Fibroblast of lung (primary cell): ENCODE data around the gene CNIH1. TPM values are rescaled to one million over a fixed set of nuclear protein-coding genes. Genes with fewer than 3 reads are reported as not detected.
"Not testable (repeated sequence)": the region's sequence is repeated elsewhere in the genome, so short reads cannot be mapped to it uniquely, and the experiment has no call there.

ENCODE experiments used
- DNase-seq, 2 donors: peaks; one replicate each; pipeline versions ENCODE4 v3.0.0 to v3.0.0-alpha.2; 2010; ENCODE audit warnings: low read depth in 2 of 2
- H2AFZ ChIP-seq: 2 replicates; pipeline ENCODE4 v1.5.1; 2012; ENCODE audit warnings: low read length, control low read depth, inconsistent platforms
- H3K27ac ChIP-seq: 2 replicates; pipeline ENCODE4 v1.5.1; 2011; ENCODE audit warnings: low read length, control low read depth; ENCODE audit not compliant: insufficient read depth
- H3K27me3 ChIP-seq: 2 replicates; pipeline ENCODE4 v1.5.1; 2011; ENCODE audit warnings: mild to moderate bottlenecking, low read length; ENCODE audit not compliant: control insufficient read depth, insufficient read depth
- H3K36me3 ChIP-seq: 2 replicates; pipeline ENCODE4 v1.5.1; 2011; ENCODE audit warnings: low read length; ENCODE audit not compliant: control insufficient read depth, insufficient read depth
- H3K4me1 ChIP-seq: 2 replicates; pipeline ENCODE4 v1.5.1; 2011; ENCODE audit warnings: low read length; ENCODE audit not compliant: control insufficient read depth, insufficient read depth; ENCODE audit errors: extremely low read depth
- H3K4me2 ChIP-seq: 2 replicates; pipeline ENCODE4 v1.5.1; 2011; ENCODE audit warnings: low read length, control low read depth; ENCODE audit not compliant: insufficient read depth; ENCODE audit errors: extremely low read depth
- H3K4me3 ChIP-seq, 4 experiments: fragments of 200-600 bp in 1 of 4; sonication (generic) in 1 of 4; replicated peaks in 1 of 4; 2 replicates each; pipeline ENCODE4 v1.5.1; 2011 to 2016; ENCODE audit warnings: low read length in 4 of 4, low read depth in 3 of 4, mild to moderate bottlenecking in 3 of 4, control low read depth in 2 of 4, inconsistent platforms in 1 of 4, mixed read lengths in 1 of 4; ENCODE audit not compliant: insufficient read depth in 1 of 4; ENCODE audit errors: control extremely low read depth in 1 of 4
- H3K79me2 ChIP-seq: 2 replicates; pipeline ENCODE4 v1.5.1; 2012; ENCODE audit warnings: mild to moderate bottlenecking, low read length, inconsistent platforms; ENCODE audit not compliant: control insufficient read depth, insufficient read depth
- H3K9ac ChIP-seq: 2 replicates; pipeline ENCODE4 v1.5.1; 2011; ENCODE audit warnings: mild to moderate bottlenecking, low read length, control low read depth; ENCODE audit not compliant: insufficient read depth
- H3K9me3 ChIP-seq: 2 replicates; pipeline ENCODE4 v1.5.1; 2012; ENCODE audit warnings: low read depth, low read length; ENCODE audit not compliant: control insufficient read depth, insufficient read depth
- H4K20me1 ChIP-seq: 2 replicates; pipeline ENCODE4 v1.5.1; 2011; ENCODE audit warnings: low read length; ENCODE audit not compliant: control insufficient read depth, insufficient read depth; ENCODE audit errors: extremely low read depth
- CTCF ChIP-seq, 2 donors: IDR thresholded peaks in 1 of 2; conservative IDR thresholded peaks in 1 of 2; 1 replicate in 1 of 2; 2 replicates in 1 of 2; pipeline ENCODE4 v1.5.1; 2011 to 2012; ENCODE audit warnings: low read length in 2 of 2, control low read depth in 1 of 2, inconsistent platforms in 1 of 2, low read depth in 1 of 2, mild to moderate bottlenecking in 1 of 2
- EZH2 ChIP-seq: IDR thresholded peaks from 2 replicates; pipeline ENCODE4 v1.5.1; 2012; ENCODE audit warnings: low read length, control low read depth, mild to moderate bottlenecking; ENCODE audit errors: missing control alignments
- polyA plus RNA-seq, 2 donors: library from polyadenylated mRNA; depleted of rRNA in 1 of 2; stranded (reverse) in 1 of 2; unstranded in 1 of 2; fragments of >200 nt; gene quantifications; 2 replicates each; pipeline ENCODE4 v1.2.1, GENCODE V29; 2011 to 2012; ENCODE audit warnings: missing spikeins in 1 of 2
- total RNA-seq: library from RNA; depleted of rRNA; stranded (reverse); fragments of >200 nt; gene quantifications from 2 replicates; pipeline ENCODE4 v1.2.1, GENCODE V29; 2014

CNIH1 gene
- total and polyA plus RNA-seq, 2 donors (not counting 1 experiment from before 2014, with no cell fraction given): 109 to 301 TPM

- Histone ChIP-seq H3K27ac (peak overlapping the region; percentile 81), H4K20me1 (no peaks in the 10 kb centered on the region), H3K4me1 (peaks cover 4% of the 10 kb centered on the region), H3K9me3 (no peaks in the 10 kb centered on the region), H3K4me2 (peak overlapping the region; percentile 61), H3K27me3 (no peaks in the 10 kb centered on the region), H3K79me2 (peaks cover 51% of the 10 kb centered on the region), H3K4me3 (peak overlapping the region; percentile 60 to 97 (median 70)), H2AFZ (no peak overlapping the region), H3K36me3 (no peaks in the 10 kb centered on the region), H3K9ac (peak overlapping the region; percentile 99)
- TF ChIP-seq CTCF (conservative IDR thresholded peaks at IDR 0.05 in 1 of 2, IDR thresholded peaks at IDR 0.05 in 1 of 2; ENCODE audit: low read depth in 1 of 2, low read length in 2 of 2): no peak
- no peak for TF ChIP-seq EZH2
- DNase-seq: peak in 1 of 2 donors; percentile 5
Measured at GRCh38 chr14:54440476-54440872, 700 bp downstream of the CNIH1 start.

- DNase-seq: peak; percentile 23 to 73
- no peaks in the 10 kb centered on the region for H3K36me3 ChIP-seq
Measured at GRCh38 chr14:54440037-54440436, 1.1 kb downstream of the CNIH1 start.

GRCh38 chr14:54438703-54439102 lies 2.5 kb downstream of the CNIH1 start:
- H2AFZ ChIP-seq: no peak overlapping the region
- no peak overlapping the region for H3K27ac ChIP-seq
- DNase-seq: no peak
- no peaks in the 10 kb centered on the region for H3K27me3 ChIP-seq
- H3K79me2 ChIP-seq: peaks cover 69% of the 10 kb centered on the region
- TF ChIP-seq CTCF (conservative IDR thresholded peaks at IDR 0.05 in 1 of 2, IDR thresholded peaks at IDR 0.05 in 1 of 2; ENCODE audit: low read depth in 1 of 2, low read length in 2 of 2) (no peak), EZH2 (no peak)
- no peaks in the 10 kb centered on the region for H3K9me3 ChIP-seq
- peak overlapping the region; percentile 33 for H3K4me2 ChIP-seq
- H3K4me3 ChIP-seq: no peak overlapping the region
- H3K9ac ChIP-seq: no peak overlapping the region
- no peaks in the 10 kb centered on the region for H3K36me3 ChIP-seq
- H3K4me1 ChIP-seq: peaks cover 4% of the 10 kb centered on the region
- H4K20me1 ChIP-seq: no peaks in the 10 kb centered on the region

More at GRCh38 chr14:54440037-54440436, 1.1 kb downstream of the CNIH1 start:
- H3K9ac ChIP-seq: no peak overlapping the region
- no peaks in the 10 kb centered on the region for H3K9me3 ChIP-seq
- peaks cover 56% of the 10 kb centered on the region for H3K79me2 ChIP-seq
- TF ChIP-seq CTCF (conservative IDR thresholded peaks at IDR 0.05 in 1 of 2, IDR thresholded peaks at IDR 0.05 in 1 of 2; ENCODE audit: low read depth in 1 of 2, low read length in 2 of 2) (no peak), EZH2 (no peak)
- H2AFZ ChIP-seq: no peak overlapping the region
- H3K4me3 ChIP-seq: peak overlapping the region; percentile 60 to 97 (median 70)
- H3K27me3 ChIP-seq: no peaks in the 10 kb centered on the region
- H3K27ac ChIP-seq: peak overlapping the region; percentile 81
- H4K20me1 ChIP-seq: no peaks in the 10 kb centered on the region
- H3K4me2 ChIP-seq: peak overlapping the region; percentile 61
- peaks cover 4% of the 10 kb centered on the region for H3K4me1 ChIP-seq

GRCh38 chr14:54437954-54438353 lies 3.2 kb downstream of the CNIH1 start:
- DNase-seq, H3K36me3 ChIP-seq, H4K20me1 ChIP-seq: not testable (repeated sequence)

More at GRCh38 chr14:54437954-54438353, 3.2 kb downstream of the CNIH1 start:
- H3K27me3 ChIP-seq, H3K9me3 ChIP-seq, H2AFZ ChIP-seq, H3K4me3 ChIP-seq, H3K9ac ChIP-seq, H3K4me2 ChIP-seq, H3K4me1 ChIP-seq, H3K27ac ChIP-seq: not testable (repeated sequence)
- H3K79me2 ChIP-seq: peaks cover 76% of the 10 kb centered on the region
